DMS114 treated with DMSO at 0.1 percent for 48 hours (cell line): ENCODE results near the gene PSPH.
"Not testable (repeated sequence)": the region's sequence is repeated elsewhere in the genome, so short reads cannot be mapped to it uniquely, and the experiment has no call there.

ENCODE experiments used
- DNase-seq: peaks from one replicate; lab custom pipeline; 2025; ENCODE audit not compliant: unreplicated experiment; lab: John Stamatoyannopoulos, UW

Gene PSPH

GRCh38 chr7:56051339-56052191 lies at the start of gene PSPH, which contains the start of gene CCT6A:
Gene PSPH (minus strand): TSS chr7:56051444. CDS start chr7:56021212, 30,232 bp downstream.
Gene CCT6A (plus strand): TSS chr7:56051765. CDS start chr7:56051849, 84 bp downstream.
- peak; percentile 96 for DNase-seq

GRCh38 chr7:56099653-56100052 lies 48.4 kb upstream of the PSPH start:
- DNase-seq, result no peak

- not testable (repeated sequence) for DNase-seq
Measured at GRCh38 chr7:56098187-56099008, 47.2 kb upstream of the PSPH start.

- no peak for DNase-seq
Measured at GRCh38 chr7:56097700-56098099, 46.5 kb upstream of the PSPH start.

- no peak for DNase-seq
Measured at GRCh38 chr7:56092789-56093531, 41.7 kb upstream of the PSPH start, which contains the start of gene PHKG1. Gene PHKG1 (minus strand): TSS chr7:56092952. CDS start chr7:56088941, 4,011 bp downstream.

GRCh38 chr7:56092388-56092787 lies 41.1 kb upstream of the PSPH start:
- DNase-seq, result not testable (repeated sequence)

- DNase-seq, result no peak
Measured at GRCh38 chr7:56091591-56091990, 40.3 kb upstream of the PSPH start.

GRCh38 chr7:56087445-56087844 lies 36.2 kb upstream of the PSPH start:
- DNase-seq, result no peak

GRCh38 chr7:56086761-56087160 lies 35.5 kb upstream of the PSPH start:
- no peak for DNase-seq

GRCh38 chr7:56083150-56083785 lies 32.0 kb upstream of the PSPH start:
- DNase-seq, result no peak

GRCh38 chr7:56081626-56082340 lies 30.5 kb upstream of the PSPH start:
- no peak for DNase-seq

GRCh38 chr7:56080726-56081435 lies 29.6 kb upstream of the PSPH start:
- DNase-seq, result not testable (repeated sequence)

- no peak for DNase-seq
Measured at GRCh38 chr7:56079450-56080185, 28.4 kb upstream of the PSPH start.

- DNase-seq, result no peak
Measured at GRCh38 chr7:56078196-56078595, 27.0 kb upstream of the PSPH start.

GRCh38 chr7:56077681-56078080 lies 26.4 kb upstream of the PSPH start:
- DNase-seq, result no peak

- DNase-seq, result peak; percentile 88
Measured at GRCh38 chr7:56074371-56074791, 23.1 kb upstream of the PSPH start.

- DNase-seq, result not testable (repeated sequence)
Measured at GRCh38 chr7:56066376-56066775, 15.1 kb upstream of the PSPH start.

- DNase-seq, result peak; percentile 92
Measured at GRCh38 chr7:56063882-56064625, 12.8 kb upstream of the PSPH start, which contains the start of gene SUMF2. Gene SUMF2 (plus strand): TSS chr7:56064286. CDS start chr7:56064312, 26 bp downstream.
